HG02840 (cell line): Measurements from ENCODE around the gene ANKLE1.

Experiments
- ATAC-seq: cut with Tn5 transposase; IDR thresholded peaks from one replicate; pipeline ENCODE4 v1.9.1; 2021; ENCODE audit warnings: mild to moderate bottlenecking, moderate library complexity, moderate number of reproducible peaks; ENCODE audit not compliant: unreplicated experiment, low FRiP score

ANKLE1 gene, protein sequence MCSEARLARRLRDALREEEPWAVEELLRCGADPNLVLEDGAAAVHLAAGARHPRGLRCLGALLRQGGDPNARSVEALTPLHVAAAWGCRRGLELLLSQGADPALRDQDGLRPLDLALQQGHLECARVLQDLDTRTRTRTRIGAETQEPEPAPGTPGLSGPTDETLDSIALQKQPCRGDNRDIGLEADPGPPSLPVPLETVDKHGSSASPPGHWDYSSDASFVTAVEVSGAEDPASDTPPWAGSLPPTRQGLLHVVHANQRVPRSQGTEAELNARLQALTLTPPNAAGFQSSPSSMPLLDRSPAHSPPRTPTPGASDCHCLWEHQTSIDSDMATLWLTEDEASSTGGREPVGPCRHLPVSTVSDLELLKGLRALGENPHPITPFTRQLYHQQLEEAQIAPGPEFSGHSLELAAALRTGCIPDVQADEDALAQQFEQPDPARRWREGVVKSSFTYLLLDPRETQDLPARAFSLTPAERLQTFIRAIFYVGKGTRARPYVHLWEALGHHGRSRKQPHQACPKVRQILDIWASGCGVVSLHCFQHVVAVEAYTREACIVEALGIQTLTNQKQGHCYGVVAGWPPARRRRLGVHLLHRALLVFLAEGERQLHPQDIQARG

DNA sequence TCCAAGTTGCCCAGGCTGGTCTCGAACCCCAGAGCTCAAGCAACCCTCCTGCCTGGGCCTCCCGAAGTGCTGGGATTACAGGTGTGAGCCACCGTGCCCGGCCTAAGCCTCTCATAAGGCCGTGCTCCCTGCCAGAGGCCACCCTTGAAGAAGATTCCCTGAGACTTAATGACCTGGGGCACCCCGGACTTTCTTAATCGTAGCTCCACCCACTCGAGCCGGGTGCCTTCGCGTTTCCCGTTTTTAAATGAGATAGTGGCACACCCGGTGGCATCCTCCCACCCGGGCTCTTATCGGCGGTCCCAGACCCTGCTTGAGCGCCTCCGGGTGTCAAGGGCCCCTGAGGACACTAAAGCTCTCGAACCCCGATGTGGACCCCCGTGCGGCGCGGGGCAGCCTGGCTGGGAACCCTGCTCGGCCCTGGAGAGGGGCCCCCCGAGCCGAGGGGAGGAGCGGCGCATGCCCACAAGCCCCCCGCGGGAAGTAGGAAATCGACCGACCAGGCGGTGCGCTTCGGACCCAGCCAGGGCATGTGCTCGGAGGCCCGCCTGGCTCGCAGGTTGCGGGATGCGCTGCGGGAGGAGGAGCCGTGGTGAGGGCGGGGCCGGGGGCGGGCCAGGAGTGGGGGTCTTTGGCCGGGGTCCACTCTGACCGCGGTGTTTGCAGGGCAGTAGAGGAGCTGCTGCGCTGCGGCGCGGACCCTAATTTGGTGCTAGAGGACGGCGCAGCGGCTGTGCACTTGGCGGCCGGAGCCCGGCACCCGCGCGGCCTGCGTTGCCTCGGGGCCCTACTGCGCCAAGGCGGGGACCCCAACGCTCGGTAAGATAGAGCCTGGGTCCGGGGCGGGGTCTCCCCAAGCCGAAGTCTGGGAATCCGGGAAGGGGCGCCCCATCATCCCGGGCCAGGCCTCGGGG lies at the start of gene ANKLE1:
Gene ANKLE1 (plus strand): TSS at position 511 of the 914 bp plus-strand sequence. CDS start 20 bp downstream, at position 531.
- no peak for ATAC-seq

DNA sequence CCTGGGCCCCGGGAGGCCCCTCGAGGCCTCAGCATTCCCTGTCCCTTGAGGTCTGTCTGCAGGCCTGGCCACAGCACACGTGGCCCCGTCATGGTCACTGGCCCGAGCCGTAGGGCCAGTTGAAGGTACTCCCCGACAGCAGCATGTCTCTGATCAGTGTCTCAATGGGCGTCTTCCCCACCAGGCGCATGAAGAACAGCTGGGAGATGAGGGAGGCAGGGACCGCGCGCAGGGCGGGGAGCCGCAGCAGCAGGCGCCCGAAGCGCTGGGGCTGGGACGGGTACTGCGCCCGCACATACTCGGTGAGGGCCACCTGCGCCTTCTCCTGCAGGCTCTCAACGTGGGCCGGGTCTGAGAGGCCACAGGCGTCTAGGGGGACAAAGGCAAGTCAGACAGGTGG lies 49.4 kb upstream of the ANKLE1 start:
- ATAC-seq: no peak

DNA sequence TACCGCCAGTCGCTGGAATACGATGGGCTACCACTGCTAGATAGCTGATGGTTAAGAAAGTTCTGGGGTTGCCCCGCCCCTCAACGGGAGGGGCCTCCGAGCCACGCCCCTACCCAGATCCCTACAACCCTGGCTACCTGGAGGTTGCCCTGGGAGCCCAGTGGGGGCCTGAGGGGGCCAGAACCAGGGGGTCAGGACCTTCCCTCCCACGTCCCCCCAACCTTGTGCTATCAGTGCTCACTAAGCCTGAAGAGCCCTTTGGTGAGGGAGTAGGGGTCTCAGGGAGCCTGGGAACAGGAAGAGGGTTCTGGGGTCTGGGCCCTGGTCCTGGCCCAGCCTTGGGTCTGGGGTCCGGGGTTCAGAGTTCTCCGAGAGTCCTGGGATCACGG lies 46.8 kb upstream of the ANKLE1 start:
- ATAC-seq: peak; percentile 50

DNA sequence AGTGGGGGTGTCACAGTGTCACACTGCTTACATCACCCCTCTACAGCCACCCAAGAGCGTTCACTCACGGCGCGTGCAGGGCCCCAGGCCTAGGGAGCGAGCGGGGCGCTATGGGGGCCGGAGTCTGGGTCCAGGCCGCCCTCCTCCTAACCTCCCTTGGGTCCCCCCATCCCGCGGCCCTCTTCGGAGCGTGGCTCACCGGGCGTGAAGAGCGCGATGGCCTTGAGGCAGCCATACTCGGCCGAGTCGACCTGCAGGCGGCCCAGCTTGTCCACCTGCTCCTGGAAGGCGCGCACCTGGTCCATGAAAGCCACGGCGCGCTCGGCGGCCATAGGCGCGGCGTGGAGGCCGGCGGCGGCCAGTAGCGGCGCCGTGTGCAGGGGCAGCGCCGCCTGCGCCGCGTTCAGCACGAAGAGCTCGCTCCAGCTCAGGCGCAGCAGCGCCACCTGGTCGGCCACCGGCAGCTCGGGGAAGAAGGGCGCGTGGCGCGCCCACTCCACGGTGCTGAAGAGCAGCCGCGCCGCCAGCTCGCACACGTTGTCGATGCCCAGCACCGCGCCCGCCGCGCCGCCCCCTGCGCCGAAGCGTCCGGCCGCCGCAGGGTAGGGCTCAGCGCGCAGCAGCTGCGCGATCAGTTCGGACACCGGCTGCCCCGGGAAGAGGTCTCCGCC lies 46.3 kb upstream of the ANKLE1 start:
- ATAC-seq: peak; percentile 50

DNA sequence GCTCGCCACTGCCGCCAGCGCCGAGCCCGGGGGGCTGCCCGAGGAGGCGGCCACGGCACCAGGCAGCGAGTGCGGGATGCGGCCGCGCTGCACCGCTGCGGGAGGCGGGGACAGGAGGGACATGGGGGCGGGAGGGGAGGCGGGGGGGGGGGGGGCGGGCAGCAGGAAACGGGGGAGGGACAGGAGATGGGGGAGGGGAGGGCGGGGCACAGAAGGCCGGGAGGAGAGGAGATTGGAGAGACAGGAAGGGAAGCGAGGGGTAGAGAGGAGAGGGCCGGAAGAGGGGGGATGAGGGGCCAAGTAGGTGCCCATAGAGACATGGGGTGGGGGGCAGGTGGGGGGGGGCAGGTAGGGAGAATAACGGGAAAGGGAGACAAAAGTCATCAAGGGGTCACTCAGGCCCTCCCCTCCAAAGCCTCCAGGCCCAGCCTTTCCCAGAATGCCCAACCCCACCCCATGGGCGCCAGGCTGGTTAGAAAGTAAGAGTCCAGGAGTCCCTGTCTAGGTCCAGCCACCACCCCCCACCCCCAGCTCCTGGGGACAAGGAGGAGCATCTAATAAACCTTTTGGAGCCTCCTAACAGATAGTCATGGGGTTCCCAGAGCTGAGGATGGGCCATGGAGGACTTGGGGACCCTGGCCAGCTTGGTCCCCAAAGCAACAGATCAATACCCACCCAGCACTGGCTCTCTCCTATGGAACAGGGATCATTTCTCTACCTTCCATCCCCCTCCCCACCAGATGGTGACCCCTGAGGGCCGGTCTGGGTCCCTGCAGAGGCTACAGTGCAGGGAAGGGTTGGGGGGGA lies 45.5 kb upstream of the ANKLE1 start:
- no peak for ATAC-seq

DNA sequence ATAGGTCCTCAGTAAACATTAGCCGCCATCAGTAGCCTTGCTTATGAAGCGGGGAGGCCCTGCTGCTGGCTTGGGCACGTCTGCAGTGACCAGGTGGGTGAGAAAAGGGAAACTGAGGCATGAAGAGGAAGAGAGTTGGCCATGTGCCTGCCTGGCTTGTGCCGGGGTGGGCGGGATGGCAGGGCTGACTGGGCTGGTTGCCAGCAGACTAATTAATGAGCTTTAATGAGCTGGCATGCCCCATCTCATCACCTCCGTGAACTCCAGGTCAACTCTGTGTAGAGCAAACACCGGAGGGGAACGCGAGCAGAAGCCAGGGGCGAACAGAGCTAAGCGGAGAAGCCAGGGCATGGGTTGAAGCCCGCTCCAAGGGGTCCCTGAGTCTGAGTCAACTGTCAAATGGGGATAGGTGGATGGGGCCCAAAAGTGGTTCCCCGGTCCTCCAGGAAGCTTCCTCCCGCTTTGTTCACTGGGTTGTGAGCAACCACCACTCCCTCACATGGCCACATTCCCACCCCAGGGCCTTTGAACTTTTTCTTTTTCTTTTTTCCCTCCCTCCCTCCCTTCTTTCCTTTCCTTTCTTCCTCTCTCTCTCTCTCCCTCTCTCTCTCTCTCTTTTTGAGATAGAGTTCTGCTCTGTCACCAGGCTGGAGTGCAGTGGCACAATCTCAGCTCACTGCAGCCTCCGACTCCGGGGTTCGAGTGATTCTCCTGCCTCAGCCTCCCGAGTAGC lies 44.7 kb upstream of the ANKLE1 start:
- no peak for ATAC-seq

DNA sequence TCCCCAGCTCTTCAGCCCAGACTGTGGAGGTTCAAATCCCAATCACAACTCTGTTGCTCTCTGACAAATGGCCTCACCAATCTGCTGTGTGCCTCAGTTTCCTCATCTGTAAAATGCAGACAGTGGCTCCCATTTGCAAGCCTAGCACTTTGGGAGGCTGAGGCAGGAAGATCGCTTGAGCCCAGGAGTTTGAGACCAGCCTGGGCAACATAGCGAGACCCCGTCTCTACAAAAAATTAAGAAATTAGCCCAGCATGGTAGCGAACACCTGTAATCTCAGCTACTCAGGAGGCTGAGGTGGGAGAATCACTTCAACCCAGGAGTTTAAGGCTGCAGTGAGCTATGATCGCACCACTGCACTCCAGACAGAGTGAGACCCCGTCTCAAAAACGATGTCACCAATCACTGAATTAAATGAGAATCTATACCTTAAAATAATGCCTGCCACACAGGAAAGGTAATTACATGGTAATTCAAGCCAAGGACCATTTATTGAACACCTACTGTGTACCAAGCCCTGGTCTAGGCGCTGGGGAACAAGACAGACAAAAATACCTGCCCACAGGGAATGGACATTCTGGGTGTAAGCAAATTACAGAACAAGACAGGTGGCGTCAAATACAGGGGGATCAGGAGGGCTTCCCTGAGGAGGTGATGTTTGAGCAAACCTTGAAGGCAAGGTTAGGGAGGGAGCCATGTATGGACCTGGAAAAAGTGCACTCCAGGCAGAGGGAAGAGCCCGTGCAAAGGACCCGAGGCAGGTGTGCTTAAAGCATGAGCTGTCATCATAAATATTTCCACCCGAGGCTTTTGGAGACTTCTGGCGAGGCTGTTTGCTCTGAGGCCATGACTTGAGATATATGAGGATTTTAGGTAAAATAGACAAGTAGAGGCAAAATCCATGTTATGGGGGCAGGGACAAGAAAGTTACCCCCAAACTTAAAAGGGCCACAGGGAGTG lies 43.7 kb upstream of the ANKLE1 start:
- no peak for ATAC-seq

DNA sequence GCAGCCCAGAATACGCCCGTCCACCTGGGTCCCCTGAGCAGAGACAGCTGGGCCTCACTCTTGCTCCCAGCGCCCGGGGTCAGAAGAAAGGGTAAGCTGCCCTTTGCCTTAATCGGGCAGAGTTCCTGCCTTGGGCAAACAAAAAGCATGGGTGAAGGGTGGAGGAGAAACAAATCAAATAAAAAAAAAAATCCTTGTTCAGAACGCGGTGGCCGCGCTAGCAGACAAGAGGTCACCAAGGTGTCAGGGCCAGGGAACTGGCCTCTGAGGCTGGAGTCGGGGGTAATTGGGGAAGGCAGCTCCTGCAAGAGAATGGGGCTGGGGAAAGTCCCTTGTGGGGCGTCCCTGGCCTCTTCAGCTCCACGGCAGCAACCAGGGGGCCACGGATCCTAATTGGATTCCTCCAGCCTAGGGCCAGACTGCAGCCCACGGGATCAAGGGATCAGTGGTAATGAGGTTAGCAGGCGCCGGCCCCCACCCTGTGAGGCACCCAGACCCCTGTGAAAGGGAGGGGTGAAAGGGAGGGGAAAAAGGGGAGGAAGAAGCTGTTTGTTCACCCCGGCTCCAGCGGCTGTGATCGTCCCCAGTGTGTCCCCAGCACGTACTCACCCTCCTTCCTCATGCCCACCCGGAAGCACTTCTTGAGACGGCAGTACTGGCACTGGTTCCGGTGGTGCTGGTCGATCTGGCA lies 41.5 kb upstream of the ANKLE1 start:
- ATAC-seq: no peak

DNA sequence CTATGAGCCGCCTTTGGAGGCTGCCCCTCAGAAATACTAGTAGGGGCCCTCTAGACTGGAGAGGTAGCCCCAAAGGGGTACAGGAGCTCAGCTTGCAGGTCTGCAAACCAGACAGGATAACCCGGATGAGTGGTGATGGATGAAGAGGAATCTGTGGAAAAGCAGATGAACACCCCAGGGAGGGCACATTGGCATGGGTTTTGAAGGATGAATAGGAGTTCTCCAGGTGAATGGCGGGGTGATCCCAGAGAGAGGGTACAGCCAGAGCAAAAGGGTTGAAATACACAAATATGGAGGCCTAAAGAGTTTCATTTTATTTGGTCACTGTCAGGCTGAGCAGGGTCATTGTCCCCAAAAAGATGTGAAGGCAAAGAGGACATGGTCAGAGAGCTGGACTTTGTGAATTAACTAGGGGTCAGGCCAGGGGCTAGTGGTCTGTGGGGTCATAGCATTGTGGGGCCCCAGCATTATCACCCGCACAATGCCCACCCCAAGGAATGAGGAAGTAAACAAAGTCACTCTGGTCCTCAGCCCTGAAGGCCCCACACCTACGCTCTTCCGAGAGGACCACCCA lies 40.8 kb upstream of the ANKLE1 start:
- no peak for ATAC-seq

DNA sequence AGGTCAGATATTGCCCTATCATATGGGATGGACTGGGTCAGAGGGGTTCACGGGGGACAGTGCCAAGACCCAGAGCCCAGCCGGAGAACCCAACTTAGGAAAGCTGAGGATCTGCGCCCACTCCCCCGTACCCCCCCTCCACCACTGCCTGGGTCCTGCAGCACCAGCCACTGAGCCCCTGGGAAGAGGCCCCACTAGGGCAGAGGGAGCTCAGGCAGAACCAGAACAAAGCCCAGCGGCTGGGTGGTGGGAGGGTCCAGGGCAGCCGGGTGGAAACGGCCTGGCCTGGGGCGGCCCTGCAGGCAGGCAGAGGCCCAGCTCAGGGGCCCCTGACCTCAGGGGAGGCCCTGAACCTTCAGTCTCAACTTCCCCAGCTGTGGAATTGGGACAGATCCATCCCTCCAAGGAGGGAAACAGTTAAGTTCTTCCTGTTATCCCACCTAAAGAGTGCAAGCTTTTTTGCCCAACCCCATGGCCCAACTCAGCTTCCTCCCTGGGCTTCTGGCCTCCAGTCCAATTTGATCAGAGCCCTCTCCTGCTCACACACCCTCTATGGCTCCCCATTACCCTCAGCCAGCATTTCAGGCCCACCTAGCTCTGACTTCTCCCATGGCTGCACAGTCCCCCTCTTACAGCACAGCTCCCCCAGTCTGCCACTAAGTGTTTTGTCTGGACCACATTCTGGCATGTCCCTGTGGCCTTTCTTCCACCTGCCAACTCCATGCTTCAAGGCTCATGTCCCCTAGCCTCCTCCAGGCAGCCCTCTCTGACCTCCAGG lies 39.1 kb upstream of the ANKLE1 start:
- no peak for ATAC-seq

DNA sequence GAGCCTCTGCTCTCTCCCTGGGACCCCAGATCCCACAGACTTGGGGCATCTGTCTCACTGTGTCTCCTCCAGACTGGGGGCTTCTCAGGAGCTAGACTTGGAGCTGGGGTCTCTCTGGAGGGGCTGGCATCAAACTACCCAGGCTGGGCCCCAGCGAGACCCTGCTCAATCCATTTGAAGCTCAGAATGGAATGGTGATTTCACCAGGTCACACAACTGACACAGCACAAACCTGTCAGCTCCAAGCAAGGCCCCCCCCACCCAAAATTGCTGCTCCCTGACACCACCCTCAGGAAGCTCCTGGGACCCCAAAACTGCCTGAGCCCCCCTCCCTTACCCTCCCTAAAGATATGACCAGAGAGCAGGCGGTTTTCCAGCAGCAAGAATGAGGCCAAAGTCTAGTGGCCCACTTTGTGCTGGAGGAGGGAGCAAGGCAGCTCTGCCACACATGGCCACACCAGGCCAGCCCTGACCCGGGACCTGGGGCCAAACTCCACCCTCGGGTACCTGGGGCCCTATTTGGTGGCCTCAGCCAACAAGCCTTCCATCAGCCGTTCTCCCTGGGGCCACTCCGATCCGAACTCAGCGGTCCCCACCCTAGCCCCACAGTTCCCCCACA lies 38.4 kb upstream of the ANKLE1 start:
- no peak for ATAC-seq

DNA sequence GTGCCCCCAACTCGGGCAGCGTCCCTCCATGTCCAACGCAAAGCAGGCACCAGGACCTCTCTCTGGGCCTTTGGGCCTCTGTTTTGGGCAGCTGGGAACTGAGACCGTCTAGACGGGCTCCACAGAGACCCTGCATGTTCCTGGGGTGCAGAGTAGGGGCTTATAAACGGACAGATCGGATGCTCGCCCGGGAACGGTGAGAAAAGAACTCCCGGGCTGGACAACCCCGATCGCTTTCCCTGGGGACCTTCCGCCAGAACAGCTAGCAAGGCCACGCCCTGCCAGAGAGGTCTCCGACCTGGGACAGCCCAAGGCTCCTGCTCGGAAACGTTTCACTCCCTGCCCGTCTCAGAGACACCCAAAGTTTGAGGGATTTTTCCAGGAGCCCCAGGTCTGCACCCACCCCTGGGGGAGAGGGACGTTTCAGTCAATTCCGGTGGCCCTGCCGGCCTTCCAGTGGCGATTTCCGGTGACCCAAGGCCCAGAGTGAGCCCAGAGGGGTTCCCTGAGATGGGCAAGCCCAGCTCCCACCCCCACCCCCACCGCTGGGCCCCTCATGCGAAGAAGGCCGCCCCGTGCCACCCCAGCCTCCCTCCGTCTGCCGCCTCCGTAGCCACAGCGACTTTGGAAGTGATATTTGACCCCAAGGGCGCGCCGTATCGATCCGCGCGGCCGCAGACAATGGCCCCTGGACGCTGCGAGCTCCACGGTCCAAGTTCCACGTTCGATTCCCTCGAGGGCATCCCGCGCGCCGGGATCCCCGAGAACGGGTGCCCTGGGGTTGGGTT lies 37.7 kb upstream of the ANKLE1 start:
- ATAC-seq: no peak

DNA sequence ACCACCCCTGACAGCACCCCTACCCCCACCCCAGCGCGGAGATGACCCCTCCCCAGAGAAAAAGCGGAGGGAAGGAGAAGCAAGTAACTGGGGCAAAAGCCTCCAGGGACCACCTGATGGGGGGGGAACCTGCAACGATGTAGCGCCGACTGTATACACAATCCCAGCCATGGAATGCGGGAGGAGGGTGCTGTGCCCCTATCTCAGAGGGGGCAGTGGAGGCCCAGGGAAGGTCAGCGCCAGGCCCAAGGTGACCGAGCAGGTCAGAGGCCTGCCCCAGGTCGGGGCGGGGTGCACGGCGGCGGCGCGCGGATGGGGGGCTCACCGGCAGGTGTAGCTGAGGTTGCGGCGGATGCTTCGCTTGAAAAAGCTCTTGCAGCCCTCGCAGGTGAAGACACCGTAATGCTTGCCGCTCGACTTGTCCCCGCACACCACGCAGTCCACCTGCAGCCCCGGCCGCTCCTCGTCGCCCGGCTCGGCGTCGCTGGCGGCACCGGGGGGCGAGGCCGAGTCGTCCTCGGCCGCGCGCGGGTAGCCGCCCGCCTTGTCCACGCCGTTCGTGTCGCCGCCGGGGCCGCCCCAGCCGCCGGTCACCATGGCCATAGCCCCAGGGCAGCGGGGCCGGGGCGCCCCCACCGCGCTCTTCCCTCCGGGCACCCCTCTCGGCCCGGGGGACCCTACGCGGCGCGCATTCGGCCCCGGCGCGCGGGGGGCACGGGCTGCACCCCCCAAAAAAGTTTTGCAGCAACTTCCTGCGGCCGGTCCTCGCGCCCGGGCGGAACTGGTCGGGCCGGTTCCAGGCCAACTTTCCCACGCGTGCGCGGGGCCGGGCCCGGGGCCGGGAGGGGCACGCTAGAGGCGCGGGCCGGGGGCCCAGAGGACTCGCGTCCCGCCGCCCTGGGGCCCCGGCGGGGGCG lies 36.8 kb upstream of the ANKLE1 start:
- no peak for ATAC-seq

DNA sequence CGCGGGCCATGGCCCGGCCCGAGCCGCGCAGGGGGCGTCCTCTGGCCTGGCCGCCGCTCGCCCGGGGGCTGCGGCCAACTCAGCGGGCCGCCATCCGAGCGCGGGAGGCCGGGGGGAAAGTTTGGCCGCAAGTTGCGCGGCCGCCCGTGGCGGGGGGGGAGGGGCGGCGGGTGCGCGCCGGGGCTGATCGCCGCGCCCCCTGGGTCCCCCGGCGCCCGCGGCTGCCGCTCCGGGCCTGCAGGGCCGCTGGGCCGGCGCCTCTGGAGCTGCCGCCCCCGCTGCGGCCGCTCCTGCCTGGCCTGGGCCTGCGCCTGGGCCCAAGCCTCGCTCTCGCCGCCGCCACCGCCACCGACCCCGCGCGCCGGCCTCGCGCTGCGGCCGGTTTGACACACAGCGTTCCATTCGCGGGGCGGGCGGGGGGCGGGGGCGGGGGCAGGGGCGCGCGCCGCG lies 36.1 kb upstream of the ANKLE1 start, which contains the start of gene NR2F6:
Gene NR2F6 (minus strand): TSS at position 385 of the 450 bp plus-strand sequence. CDS start 699 bp downstream, outside the sequence.
- peak; percentile 62 for ATAC-seq
